ENCODE results near the gene PODXL2.

The PODXL2 gene

GRCh38 chr3:127685708-127686511 lies 56.9 kb downstream of the PODXL2 start:
- no peaks in the 10 kb centered on the region for H3K9me3 ChIP-seq (ENCODE audit: control insufficient read depth, low read length)
- no peak overlapping the region for H3K4me3 ChIP-seq (ENCODE audit: low read length)
- no peaks in the 10 kb centered on the region for H3K4me1 ChIP-seq (ENCODE audit: control insufficient read depth, insufficient read depth, low read length)
- no peaks in the 10 kb centered on the region for H3K36me3 ChIP-seq (ENCODE audit: control insufficient read depth, insufficient read depth, low read length)
- H3K27me3 ChIP-seq (ENCODE audit: control insufficient read depth, insufficient read depth, low read length), result no peaks in the 10 kb centered on the region
- H3K9ac ChIP-seq (ENCODE audit: low read length), result no peak overlapping the region

- Histone ChIP-seq H3K27me3 (ENCODE audit: control insufficient read depth, insufficient read depth, low read length) (no peaks in the 10 kb centered on the region), H3K9me3 (ENCODE audit: control insufficient read depth, low read length) (no peaks in the 10 kb centered on the region), H3K4me3 (ENCODE audit: low read length) (no peak overlapping the region), H3K9ac (ENCODE audit: low read length) (no peak overlapping the region), H3K4me1 (ENCODE audit: control insufficient read depth, insufficient read depth, low read length) (no peaks in the 10 kb centered on the region), H3K36me3 (ENCODE audit: control insufficient read depth, insufficient read depth, low read length) (no peaks in the 10 kb centered on the region)
Measured at GRCh38 chr3:127686512-127686894, 57.5 kb downstream of the PODXL2 start.

DNA sequence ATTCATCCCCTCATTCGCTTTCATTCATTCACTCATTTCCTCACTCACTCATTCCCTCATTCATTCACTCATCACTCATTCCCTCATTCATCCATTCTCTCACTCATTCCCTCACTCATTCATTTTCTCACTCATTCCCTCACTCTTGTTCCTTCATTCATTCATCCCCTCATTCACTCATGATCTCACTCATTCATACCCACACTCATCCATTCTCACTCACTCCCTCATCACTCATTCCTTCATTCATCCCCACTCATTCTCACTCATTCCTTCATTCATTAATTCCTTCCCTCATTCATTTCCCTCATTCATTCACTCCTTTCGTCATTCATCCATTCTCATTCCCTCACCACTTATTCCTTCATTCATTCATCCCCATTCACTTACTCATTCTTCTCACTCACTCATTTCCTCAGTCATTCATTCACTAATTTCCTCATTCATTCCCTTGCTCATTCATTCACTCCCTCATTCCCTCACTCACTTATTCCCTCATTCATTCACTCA lies 58.3 kb downstream of the PODXL2 start:
- Histone ChIP-seq H3K27me3 (ENCODE audit: control insufficient read depth, insufficient read depth, low read length) (no peaks in the 10 kb centered on the region), H3K4me3 (ENCODE audit: low read length) (no peak overlapping the region), H3K9ac (ENCODE audit: low read length) (no peak overlapping the region), H3K9me3 (ENCODE audit: control insufficient read depth, low read length) (no peaks in the 10 kb centered on the region), H3K4me1 (ENCODE audit: control insufficient read depth, insufficient read depth, low read length) (no peaks in the 10 kb centered on the region), H3K36me3 (ENCODE audit: control insufficient read depth, insufficient read depth, low read length) (no peaks in the 10 kb centered on the region)

- Histone ChIP-seq H3K4me3 (ENCODE audit: low read length) (no peak overlapping the region), H3K9me3 (ENCODE audit: control insufficient read depth, low read length) (no peaks in the 10 kb centered on the region), H3K27me3 (ENCODE audit: control insufficient read depth, insufficient read depth, low read length) (no peaks in the 10 kb centered on the region), H3K36me3 (ENCODE audit: control insufficient read depth, insufficient read depth, low read length) (peaks cover 3% of the 10 kb centered on the region), H3K4me1 (ENCODE audit: control insufficient read depth, insufficient read depth, low read length) (no peaks in the 10 kb centered on the region), H3K9ac (ENCODE audit: low read length) (no peak overlapping the region)
Measured at GRCh38 chr3:127688022-127688415, 59.0 kb downstream of the PODXL2 start.

GRCh38 chr3:127688416-127689265 lies 59.7 kb downstream of the PODXL2 start:
- Histone ChIP-seq H3K36me3 (ENCODE audit: control insufficient read depth, insufficient read depth, low read length) (peaks cover 5% of the 10 kb centered on the region), H3K27me3 (ENCODE audit: control insufficient read depth, insufficient read depth, low read length) (no peaks in the 10 kb centered on the region), H3K4me3 (ENCODE audit: low read length) (no peak overlapping the region), H3K4me1 (ENCODE audit: control insufficient read depth, insufficient read depth, low read length) (no peaks in the 10 kb centered on the region), H3K9me3 (ENCODE audit: control insufficient read depth, low read length) (no peaks in the 10 kb centered on the region), H3K9ac (ENCODE audit: low read length) (no peak overlapping the region)

GRCh38 chr3:127689266-127689860 lies 60.4 kb downstream of the PODXL2 start:
- Histone ChIP-seq H3K9ac (ENCODE audit: low read length) (no peak overlapping the region), H3K4me1 (ENCODE audit: control insufficient read depth, insufficient read depth, low read length) (no peaks in the 10 kb centered on the region), H3K27me3 (ENCODE audit: control insufficient read depth, insufficient read depth, low read length) (no peaks in the 10 kb centered on the region), H3K9me3 (ENCODE audit: control insufficient read depth, low read length) (no peaks in the 10 kb centered on the region), H3K4me3 (ENCODE audit: low read length) (no peak overlapping the region), H3K36me3 (ENCODE audit: control insufficient read depth, insufficient read depth, low read length) (peaks cover 5% of the 10 kb centered on the region)

DNA sequence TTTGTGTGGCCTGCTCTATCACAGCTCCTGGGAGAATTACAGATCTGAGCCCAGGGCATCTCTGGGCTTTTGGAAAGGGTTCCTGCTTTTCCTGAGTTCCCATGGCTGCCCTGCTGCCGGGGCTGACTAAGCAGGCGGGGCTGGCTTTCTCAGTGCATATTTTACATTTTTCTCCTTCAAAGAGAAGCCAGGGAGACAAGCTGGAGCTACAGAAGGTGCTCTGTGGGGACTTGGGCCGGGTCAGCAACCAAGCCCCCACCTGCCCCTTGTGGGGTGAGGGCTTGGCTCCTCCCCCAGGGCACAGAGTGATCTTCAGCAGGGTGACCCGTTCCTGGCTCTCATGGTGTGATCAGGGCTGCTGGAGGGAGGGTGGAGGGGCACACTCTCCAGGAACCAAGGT lies 61.1 kb downstream of the PODXL2 start:
- Histone ChIP-seq H3K36me3 (ENCODE audit: control insufficient read depth, insufficient read depth, low read length) (peaks cover 8% of the 10 kb centered on the region), H3K27me3 (ENCODE audit: control insufficient read depth, insufficient read depth, low read length) (no peaks in the 10 kb centered on the region), H3K9ac (ENCODE audit: low read length) (no peak overlapping the region), H3K4me1 (ENCODE audit: control insufficient read depth, insufficient read depth, low read length) (no peaks in the 10 kb centered on the region), H3K9me3 (ENCODE audit: control insufficient read depth, low read length) (no peaks in the 10 kb centered on the region), H3K4me3 (ENCODE audit: low read length) (no peak overlapping the region)

GRCh38 chr3:127690823-127691452 lies 62.0 kb downstream of the PODXL2 start:
- no peak overlapping the region for H3K9ac ChIP-seq (ENCODE audit: low read length)
- no peaks in the 10 kb centered on the region for H3K9me3 ChIP-seq (ENCODE audit: control insufficient read depth, low read length)
- no peaks in the 10 kb centered on the region for H3K4me1 ChIP-seq (ENCODE audit: control insufficient read depth, insufficient read depth, low read length)
- H3K36me3 ChIP-seq (ENCODE audit: control insufficient read depth, insufficient read depth, low read length), result peaks cover 9% of the 10 kb centered on the region
- H3K4me3 ChIP-seq (ENCODE audit: low read length), result no peak overlapping the region
- H3K27me3 ChIP-seq (ENCODE audit: control insufficient read depth, insufficient read depth, low read length), result no peaks in the 10 kb centered on the region

DNA sequence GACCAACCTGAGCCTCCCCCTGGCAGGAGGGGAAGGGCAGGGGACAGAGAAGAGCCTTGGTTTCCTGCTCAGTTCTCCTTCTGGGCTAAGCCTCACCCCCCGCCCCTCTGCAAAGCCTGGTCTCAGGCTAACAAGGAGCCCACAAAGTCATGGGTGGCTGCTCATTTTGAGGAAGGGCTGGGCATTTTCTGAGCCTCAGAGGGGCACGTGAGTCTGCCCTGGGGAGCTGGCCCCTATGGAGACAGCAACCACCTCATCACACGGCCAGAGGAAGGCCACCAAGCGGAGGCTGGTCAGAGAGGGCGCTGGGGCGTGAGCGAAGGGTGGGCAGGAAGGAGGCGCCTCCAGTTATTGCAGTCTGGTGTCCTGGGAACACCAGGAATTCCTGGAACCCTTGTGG lies 62.5 kb downstream of the PODXL2 start:
- H3K9me3 ChIP-seq (ENCODE audit: control insufficient read depth, low read length), result no peaks in the 10 kb centered on the region
- H3K27me3 ChIP-seq (ENCODE audit: control insufficient read depth, insufficient read depth, low read length), result no peaks in the 10 kb centered on the region
- peaks cover 9% of the 10 kb centered on the region for H3K36me3 ChIP-seq (ENCODE audit: control insufficient read depth, insufficient read depth, low read length)
- no peak overlapping the region for H3K4me3 ChIP-seq (ENCODE audit: low read length)
- peaks cover 4% of the 10 kb centered on the region for H3K4me1 ChIP-seq (ENCODE audit: control insufficient read depth, insufficient read depth, low read length)
- no peak overlapping the region for H3K9ac ChIP-seq (ENCODE audit: low read length)

- Histone ChIP-seq H3K9ac (ENCODE audit: low read length) (no peak overlapping the region), H3K4me3 (ENCODE audit: low read length) (no peak overlapping the region), H3K9me3 (ENCODE audit: control insufficient read depth, low read length) (no peaks in the 10 kb centered on the region), H3K27me3 (ENCODE audit: control insufficient read depth, insufficient read depth, low read length) (no peaks in the 10 kb centered on the region), H3K4me1 (ENCODE audit: control insufficient read depth, insufficient read depth, low read length) (peaks cover 9% of the 10 kb centered on the region), H3K36me3 (ENCODE audit: control insufficient read depth, insufficient read depth, low read length) (peaks cover 9% of the 10 kb centered on the region)
Measured at GRCh38 chr3:127691974-127692373, 63.0 kb downstream of the PODXL2 start.

- H3K4me3 ChIP-seq (ENCODE audit: low read length), result no peak overlapping the region
- H3K36me3 ChIP-seq (ENCODE audit: control insufficient read depth, insufficient read depth, low read length), result peaks cover 9% of the 10 kb centered on the region
- no peaks in the 10 kb centered on the region for H3K27me3 ChIP-seq (ENCODE audit: control insufficient read depth, insufficient read depth, low read length)
- no peak overlapping the region for H3K9ac ChIP-seq (ENCODE audit: low read length)
- H3K4me1 ChIP-seq (ENCODE audit: control insufficient read depth, insufficient read depth, low read length), result peaks cover 16% of the 10 kb centered on the region
- no peaks in the 10 kb centered on the region for H3K9me3 ChIP-seq (ENCODE audit: control insufficient read depth, low read length)
Measured at GRCh38 chr3:127692501-127693335, 63.7 kb downstream of the PODXL2 start.

All from mucosa of stomach (tissue), 1 donor.